ENCODE results near the gene C1orf216. TPM values are rescaled to one million over a fixed set of nuclear protein-coding genes. Genes with fewer than 3 reads are reported as not detected.
A peak's percentile ranks its signal among the peaks of the same experiment; 100 is the strongest.

C1orf216 gene
- polyA plus RNA-seq, 1 donor from 2014 or later = 6.7 TPM

DNA sequence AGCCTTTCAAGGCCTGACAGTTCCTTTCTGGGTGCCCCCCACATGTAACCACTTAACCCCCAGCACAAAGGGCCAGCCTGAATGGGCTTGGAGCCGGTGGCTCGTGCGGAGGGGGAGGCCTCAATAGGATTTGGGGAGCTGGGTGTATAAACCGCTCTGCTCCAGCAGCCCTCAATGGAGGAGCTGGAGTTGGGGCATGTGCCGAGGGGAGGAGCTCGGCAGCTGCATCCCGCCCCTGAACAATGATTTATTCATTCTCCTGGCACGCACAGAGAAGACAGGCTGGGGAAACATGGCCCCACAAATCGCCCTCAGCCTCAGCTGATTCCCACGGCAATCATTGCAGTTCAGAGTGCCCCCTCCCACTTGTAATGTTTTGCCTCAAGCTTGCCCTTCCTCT, 6.9 kb upstream of the C1orf216 start:
- TF ChIP-seq EZH2 (IDR thresholded peaks at IDR 0.05; ENCODE audit: borderline replicate concordance, insufficient read depth, low read length, poor library complexity, severe bottlenecking) (no peak), SMC3 (conservative IDR thresholded peaks at IDR 0.05; ENCODE audit: poor library complexity) (no peak), MXI1 (conservative IDR thresholded peaks at IDR 0.05; ENCODE audit: poor library complexity, severe bottlenecking) (no peak), RAD21 (conservative IDR thresholded peaks at IDR 0.05) (no peak), EP300 (conservative IDR thresholded peaks at IDR 0.05; ENCODE audit: poor library complexity, severe bottlenecking) (no peak), POLR2AphosphoS5 (IDR thresholded peaks at IDR 0.05) (no peak), TAF1 (IDR thresholded peaks at IDR 0.05; ENCODE audit: low read depth) (no peak)
- TF ChIP-seq, protein P1, sequence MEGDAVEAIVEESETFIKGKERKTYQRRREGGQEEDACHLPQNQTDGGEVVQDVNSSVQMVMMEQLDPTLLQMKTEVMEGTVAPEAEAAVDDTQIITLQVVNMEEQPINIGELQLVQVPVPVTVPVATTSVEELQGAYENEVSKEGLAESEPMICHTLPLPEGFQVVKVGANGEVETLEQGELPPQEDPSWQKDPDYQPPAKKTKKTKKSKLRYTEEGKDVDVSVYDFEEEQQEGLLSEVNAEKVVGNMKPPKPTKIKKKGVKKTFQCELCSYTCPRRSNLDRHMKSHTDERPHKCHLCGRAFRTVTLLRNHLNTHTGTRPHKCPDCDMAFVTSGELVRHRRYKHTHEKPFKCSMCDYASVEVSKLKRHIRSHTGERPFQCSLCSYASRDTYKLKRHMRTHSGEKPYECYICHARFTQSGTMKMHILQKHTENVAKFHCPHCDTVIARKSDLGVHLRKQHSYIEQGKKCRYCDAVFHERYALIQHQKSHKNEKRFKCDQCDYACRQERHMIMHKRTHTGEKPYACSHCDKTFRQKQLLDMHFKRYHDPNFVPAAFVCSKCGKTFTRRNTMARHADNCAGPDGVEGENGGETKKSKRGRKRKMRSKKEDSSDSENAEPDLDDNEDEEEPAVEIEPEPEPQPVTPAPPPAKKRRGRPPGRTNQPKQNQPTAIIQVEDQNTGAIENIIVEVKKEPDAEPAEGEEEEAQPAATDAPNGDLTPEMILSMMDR (IDR thresholded peaks at IDR 0.05; ENCODE audit: poor library complexity, severe bottlenecking) = no peak
- TF ChIP-seq, protein P2, sequence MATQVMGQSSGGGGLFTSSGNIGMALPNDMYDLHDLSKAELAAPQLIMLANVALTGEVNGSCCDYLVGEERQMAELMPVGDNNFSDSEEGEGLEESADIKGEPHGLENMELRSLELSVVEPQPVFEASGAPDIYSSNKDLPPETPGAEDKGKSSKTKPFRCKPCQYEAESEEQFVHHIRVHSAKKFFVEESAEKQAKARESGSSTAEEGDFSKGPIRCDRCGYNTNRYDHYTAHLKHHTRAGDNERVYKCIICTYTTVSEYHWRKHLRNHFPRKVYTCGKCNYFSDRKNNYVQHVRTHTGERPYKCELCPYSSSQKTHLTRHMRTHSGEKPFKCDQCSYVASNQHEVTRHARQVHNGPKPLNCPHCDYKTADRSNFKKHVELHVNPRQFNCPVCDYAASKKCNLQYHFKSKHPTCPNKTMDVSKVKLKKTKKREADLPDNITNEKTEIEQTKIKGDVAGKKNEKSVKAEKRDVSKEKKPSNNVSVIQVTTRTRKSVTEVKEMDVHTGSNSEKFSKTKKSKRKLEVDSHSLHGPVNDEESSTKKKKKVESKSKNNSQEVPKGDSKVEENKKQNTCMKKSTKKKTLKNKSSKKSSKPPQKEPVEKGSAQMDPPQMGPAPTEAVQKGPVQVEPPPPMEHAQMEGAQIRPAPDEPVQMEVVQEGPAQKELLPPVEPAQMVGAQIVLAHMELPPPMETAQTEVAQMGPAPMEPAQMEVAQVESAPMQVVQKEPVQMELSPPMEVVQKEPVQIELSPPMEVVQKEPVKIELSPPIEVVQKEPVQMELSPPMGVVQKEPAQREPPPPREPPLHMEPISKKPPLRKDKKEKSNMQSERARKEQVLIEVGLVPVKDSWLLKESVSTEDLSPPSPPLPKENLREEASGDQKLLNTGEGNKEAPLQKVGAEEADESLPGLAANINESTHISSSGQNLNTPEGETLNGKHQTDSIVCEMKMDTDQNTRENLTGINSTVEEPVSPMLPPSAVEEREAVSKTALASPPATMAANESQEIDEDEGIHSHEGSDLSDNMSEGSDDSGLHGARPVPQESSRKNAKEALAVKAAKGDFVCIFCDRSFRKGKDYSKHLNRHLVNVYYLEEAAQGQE (IDR thresholded peaks at IDR 0.05; ENCODE audit: borderline replicate concordance) = no peak
- H3K36me3 ChIP-seq (ENCODE audit: insufficient read depth, low read length) = no peaks in the 10 kb centered on the region
- H3K27ac ChIP-seq (ENCODE audit: low read length) = peak overlapping the region; percentile 3
- H3K4me3 ChIP-seq (ENCODE audit: low read length) = no peak overlapping the region
- H3K79me2 ChIP-seq (replicated peaks; ENCODE audit: insufficient read depth, low read length) = no peaks in the 10 kb centered on the region
- no peaks in the 10 kb centered on the region for H3F3A ChIP-seq (ENCODE audit: insufficient read depth, low read length, poor library complexity, severe bottlenecking)
- H4K20me1 ChIP-seq (ENCODE audit: insufficient read depth) = no peaks in the 10 kb centered on the region
- no peak overlapping the region for H3K9ac ChIP-seq (ENCODE audit: low read length)
- H2AFZ ChIP-seq (ENCODE audit: low read depth, low read length) = peak overlapping the region; percentile 19
- H3K4me2 ChIP-seq (ENCODE audit: low read length) = no peak overlapping the region
- no peaks in the 10 kb centered on the region for H3K9me2 ChIP-seq (ENCODE audit: insufficient read depth, low read length)
- no peaks in the 10 kb centered on the region for H3K9me3 ChIP-seq (ENCODE audit: low read length)
- H3K27me3 ChIP-seq (ENCODE audit: insufficient read depth, low read depth, low read length) = no peaks in the 10 kb centered on the region

DNA sequence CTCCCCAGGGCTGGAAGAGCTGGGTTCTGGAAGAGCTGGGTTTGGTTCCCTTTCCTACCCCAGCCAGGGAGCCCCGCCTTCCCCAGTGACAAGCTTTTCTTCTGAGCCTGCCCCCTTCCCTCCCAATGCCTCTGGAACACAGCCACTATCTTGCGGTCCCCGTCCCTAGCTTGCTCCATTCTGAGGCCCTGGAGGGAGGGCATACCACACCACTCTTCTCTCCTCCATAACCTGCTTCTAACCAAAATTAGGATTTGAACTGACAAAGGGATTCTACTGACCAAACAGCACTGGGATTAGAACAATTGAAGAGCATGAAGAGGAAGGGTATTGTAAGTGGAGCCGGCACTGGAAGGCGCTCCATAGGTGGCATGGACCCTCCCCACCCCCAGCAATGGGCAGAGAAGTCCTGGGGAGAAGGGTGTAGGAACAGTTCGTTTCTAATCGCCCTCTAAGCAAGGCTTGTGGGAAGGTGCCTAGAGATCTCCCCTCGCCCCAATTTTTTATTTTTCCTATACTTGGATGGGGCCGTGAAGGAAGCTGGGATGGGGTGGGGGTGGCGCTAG, 690 bp downstream of the C1orf216 start:
- H3K27me3 ChIP-seq (ENCODE audit: insufficient read depth, low read depth, low read length) = peaks cover 23% of the 10 kb centered on the region
- peak overlapping the region; percentile 65 for H3K4me3 ChIP-seq (ENCODE audit: low read length)
- TF ChIP-seq EZH2 (IDR thresholded peaks at IDR 0.05; ENCODE audit: borderline replicate concordance, insufficient read depth, low read length, poor library complexity, severe bottlenecking) (no peak), RAD21 (conservative IDR thresholded peaks at IDR 0.05) (no peak), EP300 (conservative IDR thresholded peaks at IDR 0.05; ENCODE audit: poor library complexity, severe bottlenecking) (no peak)
- TF ChIP-seq, protein P2 (IDR thresholded peaks at IDR 0.05; ENCODE audit: borderline replicate concordance) = no peak
- H3K9me2 ChIP-seq (ENCODE audit: insufficient read depth, low read length) = no peaks in the 10 kb centered on the region
- no peaks in the 10 kb centered on the region for H4K20me1 ChIP-seq (ENCODE audit: insufficient read depth)
- H3K9me3 ChIP-seq (ENCODE audit: low read length) = no peaks in the 10 kb centered on the region
- no peaks in the 10 kb centered on the region for H3F3A ChIP-seq (ENCODE audit: insufficient read depth, low read length, poor library complexity, severe bottlenecking)
- H3K79me2 ChIP-seq (replicated peaks; ENCODE audit: insufficient read depth, low read length) = no peaks in the 10 kb centered on the region
- no peak overlapping the region for H3K4me2 ChIP-seq (ENCODE audit: low read length)
- no peak overlapping the region for H2AFZ ChIP-seq (ENCODE audit: low read depth, low read length)
- no peak overlapping the region for H3K9ac ChIP-seq (ENCODE audit: low read length)
- H3K27ac ChIP-seq (ENCODE audit: low read length) = no peak overlapping the region
- no peaks in the 10 kb centered on the region for H3K36me3 ChIP-seq (ENCODE audit: insufficient read depth, low read length)

All from neural cell (in vitro differentiated cells).